Upper lobe of right lung (tissue), 1 donor: ENCODE results near the gene RARA. TPM values are rescaled to one million over a fixed set of nuclear protein-coding genes. Genes with fewer than 3 reads are reported as not detected.

Experiments used
- ATAC-seq: fragments of 200-7000 bp; cut with Tn5 transposase; one replicate; pipeline ENCODE4 v1.9.1; 2020; ENCODE audit warnings: mild to moderate bottlenecking, moderate library complexity
- DNase-seq: peaks from one replicate; pipeline ENCODE4 v3.0.0-alpha.2; 2020
- H3K27ac ChIP-seq: fragments of 200-600 bp; one replicate; pipeline ENCODE4 v1.8.0; 2022
- H3K27me3 ChIP-seq: fragments of 200-600 bp; one replicate; pipeline ENCODE4 v1.8.0; 2022; ENCODE audit warnings: mild to moderate bottlenecking
- H3K36me3 ChIP-seq: fragments of 200-600 bp; one replicate; pipeline ENCODE4 v1.8.0; 2022
- H3K4me1 ChIP-seq: fragments of 200-600 bp; one replicate; pipeline ENCODE4 v1.8.0; 2022
- H3K4me3 ChIP-seq: fragments of 200-600 bp; one replicate; pipeline ENCODE4 v1.8.0; 2022; ENCODE audit warnings: mild to moderate bottlenecking
- H3K9me3 ChIP-seq: fragments of 200-600 bp; one replicate; pipeline ENCODE4 v1.8.0; 2022
- intact Hi-C: fragments of 100-400 bp; cut with DNase I; formaldehyde crosslinking; loops from one replicate; pipeline ENCODE4 v1.11.0; 2022
- total RNA-seq: library from RNA; stranded (reverse); fragmentation: NEBNext Ultra II Directional; extraction: Animal tissue kit (Norgen Biotek cat#: 25700); gene quantifications from one replicate; pipeline ENCODE4 v1.2.1, GENCODE V29; 2021
- TF ChIP-seq, protein P1 (sequence below): fragments of 200-600 bp; IDR thresholded peaks from one replicate; pipeline ENCODE4 v1.8.0; 2022; ENCODE audit warnings: antibody characterized with exemption
- donor health status: DM: no; HTN: yes; CAD: no; lungs with severe emphysema.

The RARA gene
- total RNA-seq, 1 donor from 2014 or later: 69.7 TPM

DNA sequence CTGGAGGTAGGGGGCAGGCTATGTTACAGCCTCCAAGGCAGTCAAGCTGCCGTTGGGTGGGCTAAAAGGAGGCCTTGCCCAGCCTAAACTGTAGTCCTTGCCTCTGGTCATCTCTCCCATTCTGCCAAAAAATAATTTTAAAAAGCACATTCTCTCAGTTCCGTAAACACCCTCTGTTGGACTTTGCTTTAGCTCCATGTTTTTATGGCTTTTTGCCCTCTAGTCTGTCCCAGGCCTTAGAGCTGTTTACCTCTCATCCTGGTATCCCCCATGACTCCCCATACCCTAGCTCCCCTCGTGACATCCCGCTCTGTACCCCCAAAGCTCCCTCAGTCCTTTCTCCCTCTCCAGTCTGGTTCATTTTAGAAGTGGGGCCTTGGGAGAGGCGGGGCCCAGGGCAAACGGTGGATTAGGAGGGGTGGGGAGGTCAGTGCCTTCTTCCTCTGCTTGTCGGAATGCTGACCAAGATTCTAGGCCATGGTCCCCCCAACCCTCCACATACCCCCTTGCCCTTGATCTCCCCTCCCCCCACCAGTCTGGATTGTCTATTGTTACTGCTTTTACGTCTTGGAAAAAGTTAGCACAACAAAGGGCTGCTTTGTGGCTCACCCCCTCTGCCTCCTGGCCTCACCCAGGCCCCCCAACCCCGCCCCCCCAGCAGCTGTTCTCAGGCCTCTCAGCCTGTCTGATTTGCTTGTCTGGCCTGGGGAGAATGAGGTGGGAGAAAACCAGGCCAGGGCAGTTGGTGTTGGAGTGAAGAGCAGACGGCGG lies 37.2 kb downstream of the RARA start:
- no peaks in the 10 kb centered on the region for H3K27me3 ChIP-seq
- peak overlapping the region; percentile 94 for H3K27ac ChIP-seq
- H3K4me1 ChIP-seq: peaks cover 63% of the 10 kb centered on the region
- H3K36me3 ChIP-seq: peaks cover 21% of the 10 kb centered on the region
- intact Hi-C loops: no loop called here
- TF ChIP-seq, protein P1, sequence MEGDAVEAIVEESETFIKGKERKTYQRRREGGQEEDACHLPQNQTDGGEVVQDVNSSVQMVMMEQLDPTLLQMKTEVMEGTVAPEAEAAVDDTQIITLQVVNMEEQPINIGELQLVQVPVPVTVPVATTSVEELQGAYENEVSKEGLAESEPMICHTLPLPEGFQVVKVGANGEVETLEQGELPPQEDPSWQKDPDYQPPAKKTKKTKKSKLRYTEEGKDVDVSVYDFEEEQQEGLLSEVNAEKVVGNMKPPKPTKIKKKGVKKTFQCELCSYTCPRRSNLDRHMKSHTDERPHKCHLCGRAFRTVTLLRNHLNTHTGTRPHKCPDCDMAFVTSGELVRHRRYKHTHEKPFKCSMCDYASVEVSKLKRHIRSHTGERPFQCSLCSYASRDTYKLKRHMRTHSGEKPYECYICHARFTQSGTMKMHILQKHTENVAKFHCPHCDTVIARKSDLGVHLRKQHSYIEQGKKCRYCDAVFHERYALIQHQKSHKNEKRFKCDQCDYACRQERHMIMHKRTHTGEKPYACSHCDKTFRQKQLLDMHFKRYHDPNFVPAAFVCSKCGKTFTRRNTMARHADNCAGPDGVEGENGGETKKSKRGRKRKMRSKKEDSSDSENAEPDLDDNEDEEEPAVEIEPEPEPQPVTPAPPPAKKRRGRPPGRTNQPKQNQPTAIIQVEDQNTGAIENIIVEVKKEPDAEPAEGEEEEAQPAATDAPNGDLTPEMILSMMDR: no peak
- no peak for DNase-seq
- ATAC-seq: no peak
- H3K4me3 ChIP-seq: peak overlapping the region; percentile 64
- no peaks in the 10 kb centered on the region for H3K9me3 ChIP-seq

DNA sequence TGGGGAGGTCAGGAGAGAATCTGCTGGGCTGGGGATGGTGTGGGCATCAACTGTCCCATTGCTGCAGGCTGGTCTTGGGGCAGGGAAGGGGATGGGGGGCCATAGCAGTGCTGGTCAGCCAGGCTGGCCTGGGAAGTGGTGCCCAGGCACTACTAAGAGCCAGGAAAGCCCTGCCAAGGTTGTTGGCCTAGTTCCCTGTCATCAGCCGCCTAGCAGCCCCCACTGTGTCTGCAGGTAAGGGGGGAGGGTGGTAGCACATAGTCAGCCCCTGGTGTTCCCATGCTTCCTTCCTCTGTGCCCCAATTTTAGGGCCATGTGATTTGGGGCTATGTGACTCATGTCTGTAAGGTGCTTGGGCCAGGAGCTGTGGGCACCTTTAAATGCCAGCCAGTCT lies 37.8 kb downstream of the RARA start:
- no peaks in the 10 kb centered on the region for H3K27me3 ChIP-seq
- peak overlapping the region; percentile 94 for H3K27ac ChIP-seq
- H3K9me3 ChIP-seq: no peaks in the 10 kb centered on the region
- TF ChIP-seq, protein P1: no peak
- H3K4me3 ChIP-seq: peak overlapping the region; percentile 21
- H3K36me3 ChIP-seq: peaks cover 27% of the 10 kb centered on the region
- intact Hi-C loops: no loop called here
- H3K4me1 ChIP-seq: peaks cover 65% of the 10 kb centered on the region
- DNase-seq (no peak), ATAC-seq (no peak)

DNA sequence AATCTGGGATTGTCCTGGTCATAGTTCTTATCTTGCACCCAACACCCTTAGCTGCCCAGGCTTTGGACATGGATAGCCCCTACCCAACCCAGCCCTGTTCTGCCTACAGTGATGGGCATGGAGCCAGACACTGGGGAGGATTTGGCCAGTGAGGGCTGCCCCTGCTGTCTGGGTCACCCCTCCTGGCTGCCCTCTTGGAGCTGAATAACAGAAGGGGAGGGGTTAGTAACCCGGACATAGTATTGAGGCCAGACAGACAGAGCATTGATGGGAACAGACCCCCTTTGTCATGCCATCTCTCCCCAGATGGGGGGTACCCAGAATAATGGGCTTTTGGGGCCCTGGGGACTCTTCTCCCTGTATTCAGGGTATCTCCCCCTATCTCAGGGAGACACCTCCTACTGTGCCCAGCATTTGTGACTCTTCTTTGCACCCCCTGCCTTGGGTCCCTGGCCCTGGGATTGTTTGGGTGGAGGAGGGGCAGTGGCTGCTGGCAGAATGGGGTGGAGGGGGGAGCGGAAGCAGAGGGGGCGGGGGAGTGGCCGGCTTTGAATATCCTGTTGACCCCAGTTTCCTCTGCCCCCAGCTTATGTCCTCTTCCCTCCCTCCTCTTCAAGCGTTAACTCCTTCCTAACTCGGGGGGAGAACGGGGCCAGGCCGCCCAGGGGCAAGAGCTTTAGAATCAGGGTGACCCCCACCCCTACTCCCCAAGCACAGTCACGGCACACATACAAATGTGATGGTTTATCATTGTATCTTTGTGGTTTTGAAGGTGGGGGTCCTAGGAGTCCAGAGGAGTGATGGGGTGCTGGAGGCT lies 38.5 kb downstream of the RARA start:
- peaks cover 35% of the 10 kb centered on the region for H3K36me3 ChIP-seq
- ATAC-seq (no peak), DNase-seq (no peak)
- intact Hi-C loops: no loop called here
- H3K4me1 ChIP-seq: peaks cover 68% of the 10 kb centered on the region
- peak overlapping the region; percentile 21 for H3K4me3 ChIP-seq
- no peaks in the 10 kb centered on the region for H3K27me3 ChIP-seq
- peak overlapping the region; percentile 94 for H3K27ac ChIP-seq
- H3K9me3 ChIP-seq: no peaks in the 10 kb centered on the region
- TF ChIP-seq, protein P1: no peak

DNA sequence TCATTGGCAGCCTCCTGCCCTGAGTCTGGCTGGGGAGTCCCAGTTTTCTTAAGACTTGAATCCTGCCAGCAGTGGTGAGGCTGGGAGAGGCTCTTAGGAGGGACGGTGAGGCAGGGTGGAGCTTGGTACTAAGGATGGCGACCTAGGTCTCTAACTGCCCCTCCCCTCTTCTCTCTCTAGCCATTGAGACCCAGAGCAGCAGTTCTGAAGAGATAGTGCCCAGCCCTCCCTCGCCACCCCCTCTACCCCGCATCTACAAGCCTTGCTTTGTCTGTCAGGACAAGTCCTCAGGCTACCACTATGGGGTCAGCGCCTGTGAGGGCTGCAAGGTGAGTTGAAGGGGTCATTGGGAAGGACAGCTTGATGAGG lies 39.1 kb downstream of the RARA start:
- intact Hi-C loops: no loop called here
- H3K27ac ChIP-seq: peak overlapping the region; percentile 55
- H3K4me3 ChIP-seq: no peak overlapping the region
- ATAC-seq (no peak), DNase-seq (no peak)
- TF ChIP-seq, protein P1: no peak
- no peaks in the 10 kb centered on the region for H3K27me3 ChIP-seq
- peaks cover 68% of the 10 kb centered on the region for H3K4me1 ChIP-seq
- H3K9me3 ChIP-seq: no peaks in the 10 kb centered on the region
- H3K36me3 ChIP-seq: peaks cover 41% of the 10 kb centered on the region

DNA sequence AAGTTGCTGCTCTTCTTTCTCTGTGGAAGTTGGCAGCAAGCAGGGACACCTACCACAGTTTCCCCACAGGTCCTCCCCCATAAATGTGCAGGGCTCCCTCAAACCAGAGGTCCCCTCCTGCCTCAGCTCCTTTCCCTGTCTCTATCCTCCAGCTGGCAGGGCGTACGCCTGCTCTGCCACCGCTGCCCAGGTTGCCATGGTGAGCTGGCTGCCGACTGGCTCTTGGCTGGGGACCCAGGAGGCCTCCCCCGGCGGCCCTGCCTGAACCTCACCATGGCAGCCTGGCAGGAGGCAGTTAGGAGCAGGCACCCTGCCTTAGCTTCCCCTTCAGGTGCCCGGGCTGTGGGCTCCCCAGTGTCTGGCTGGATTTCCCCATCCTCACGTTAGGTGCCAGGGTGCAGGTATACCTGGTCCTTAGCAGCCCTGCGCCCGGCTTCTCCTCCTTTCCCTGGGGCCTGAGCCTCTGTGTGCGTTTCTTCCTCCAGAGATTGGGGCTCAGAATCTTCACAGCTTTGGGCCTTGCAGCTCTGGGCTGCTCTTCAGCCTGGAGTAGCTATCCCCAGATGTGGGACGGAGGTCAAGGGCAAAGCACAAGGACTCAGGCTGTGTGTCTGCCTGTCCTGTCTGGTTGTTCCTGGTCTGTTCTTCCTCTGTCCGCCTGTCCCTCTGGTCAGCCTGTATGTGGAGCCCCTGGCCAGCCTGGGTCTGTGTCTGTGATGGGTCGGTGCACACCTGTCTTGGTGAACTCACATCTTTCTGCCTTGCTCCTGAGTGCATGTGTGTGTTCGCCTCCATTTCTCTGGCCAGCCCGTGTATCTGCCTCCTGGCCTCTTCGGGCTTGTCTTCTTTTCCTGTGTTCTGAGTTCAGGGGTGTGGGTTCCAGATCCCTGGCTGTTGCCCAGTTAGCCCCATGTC lies 39.8 kb downstream of the RARA start:
- TF ChIP-seq, protein P1: no peak
- H3K4me1 ChIP-seq: peaks cover 68% of the 10 kb centered on the region
- intact Hi-C loops: no loop called here
- H3K27ac ChIP-seq: peak overlapping the region; percentile 55
- no peaks in the 10 kb centered on the region for H3K27me3 ChIP-seq
- H3K4me3 ChIP-seq: no peak overlapping the region
- peak; percentile 82 for DNase-seq
- ATAC-seq: no peak
- peaks cover 45% of the 10 kb centered on the region for H3K36me3 ChIP-seq
- H3K9me3 ChIP-seq: no peaks in the 10 kb centered on the region
